GM18517 (cell line): ENCODE results near the gene METRNL.
"Not testable (repeated sequence)": the region's sequence is repeated elsewhere in the genome, so short reads cannot be mapped to it uniquely, and the experiment has no call there.

Experiments
- ATAC-seq: cut with Tn5 transposase; IDR thresholded peaks from one replicate; pipeline ENCODE4 v1.9.1; 2021; ENCODE audit warnings: mild to moderate bottlenecking, moderate library complexity; ENCODE audit not compliant: unreplicated experiment

METRNL gene

GRCh38 chr17:83051396-83052240 lies 27.8 kb upstream of the METRNL start:
- peak; percentile 84 for ATAC-seq

- ATAC-seq: no peak
Observed at GRCh38 chr17:83052241-83052564, 27.2 kb upstream of the METRNL start.

- ATAC-seq: no peak
Observed at GRCh38 chr17:83053021-83053681, 26.3 kb upstream of the METRNL start.

- ATAC-seq: no peak
Observed at GRCh38 chr17:83053739-83054451, 25.5 kb upstream of the METRNL start.

GRCh38 chr17:83054518-83055125 lies 24.8 kb upstream of the METRNL start:
- no peak for ATAC-seq

GRCh38 chr17:83055176-83055575 lies 24.2 kb upstream of the METRNL start:
- ATAC-seq: not testable (repeated sequence)

- no peak for ATAC-seq
Observed at GRCh38 chr17:83055911-83056582, 23.4 kb upstream of the METRNL start.

GRCh38 chr17:83056583-83057396 lies 22.6 kb upstream of the METRNL start:
- no peak for ATAC-seq

GRCh38 chr17:83057397-83057761 lies 22.0 kb upstream of the METRNL start:
- no peak for ATAC-seq

GRCh38 chr17:83057793-83058265 lies 21.6 kb upstream of the METRNL start:
- ATAC-seq: no peak

- ATAC-seq: no peak
Observed at GRCh38 chr17:83058266-83058798, 21.1 kb upstream of the METRNL start.

- no peak for ATAC-seq
Observed at GRCh38 chr17:83061586-83061985, 17.8 kb upstream of the METRNL start.

GRCh38 chr17:83062011-83062817 lies 17.2 kb upstream of the METRNL start:
- no peak for ATAC-seq

- ATAC-seq: no peak
Observed at GRCh38 chr17:83062818-83063671, 16.4 kb upstream of the METRNL start.

- ATAC-seq: no peak
Observed at GRCh38 chr17:83064021-83064731, 15.2 kb upstream of the METRNL start.

- no peak for ATAC-seq
Observed at GRCh38 chr17:83064732-83065659, 14.4 kb upstream of the METRNL start.
